Osteoblast (primary cell): ENCODE measurements around the gene PODXL2. TPM values are rescaled to one million over a fixed set of nuclear protein-coding genes. Genes with fewer than 3 reads are reported as not detected.
A peak's percentile ranks its signal among the peaks of the same experiment; 100 is the strongest.

ENCODE experiments used
- DNase-seq: peaks from one replicate; pipeline ENCODE4 v3.0.0; 2011; ENCODE audit warnings: low spot score, mixed read lengths; ENCODE audit not compliant: insufficient read length; ENCODE audit errors: missing footprints
- H2AFZ ChIP-seq: 2 replicates; pipeline ENCODE4 v1.6.0; 2011; ENCODE audit warnings: mild to moderate bottlenecking, low read length
- H3K27ac ChIP-seq: 2 replicates; pipeline ENCODE4 v1.5.1; 2011; ENCODE audit warnings: mild to moderate bottlenecking, low read depth, low read length, moderate library complexity
- H3K27me3 ChIP-seq: 2 replicates; pipeline ENCODE4 v1.6.0; 2012; ENCODE audit warnings: mild to moderate bottlenecking, control low read depth, inconsistent platforms, low read length, moderate library complexity; ENCODE audit not compliant: insufficient read depth
- H3K36me3 ChIP-seq: 2 replicates; pipeline ENCODE4 v1.5.1; 2011; ENCODE audit warnings: mild to moderate bottlenecking, low read length, control low read depth, moderate library complexity; ENCODE audit not compliant: insufficient read depth
- H3K4me1 ChIP-seq: 2 replicates; pipeline ENCODE4 v1.5.1; 2011; ENCODE audit warnings: mild to moderate bottlenecking, low read length, control low read depth, moderate library complexity; ENCODE audit not compliant: insufficient read depth
- H3K4me2 ChIP-seq: 2 replicates; pipeline ENCODE4 v1.6.0; 2011; ENCODE audit warnings: mild to moderate bottlenecking, low read length; ENCODE audit not compliant: insufficient read depth
- H3K4me3 ChIP-seq: fragments of 200-600 bp; sonication (generic); 3 replicates; pipeline ENCODE4 v1.5.1; 2012; ENCODE audit warnings: mild to moderate bottlenecking, low read length, inconsistent platforms; ENCODE audit not compliant: insufficient read depth
- H3K79me2 ChIP-seq: 2 replicates; pipeline ENCODE4 v1.6.0; 2012; ENCODE audit warnings: mild to moderate bottlenecking, low read length, control low read depth, inconsistent platforms; ENCODE audit not compliant: insufficient read depth
- H3K9me3 ChIP-seq: 2 replicates; pipeline ENCODE4 v1.5.1; 2011; ENCODE audit warnings: low read depth, low read length, control low read depth
- H4K20me1 ChIP-seq: 2 replicates; pipeline ENCODE4 v1.6.0; 2012; ENCODE audit warnings: mild to moderate bottlenecking, low read length, control low read depth; ENCODE audit not compliant: insufficient read depth
- total RNA-seq: library from RNA; depleted of rRNA; stranded (reverse); fragments of >200 nt; gene quantifications from 2 replicates; pipeline ENCODE4 v1.2.3, GENCODE V29; 2012
- TF ChIP-seq, protein P1 (sequence below): IDR thresholded peaks from 2 replicates; pipeline ENCODE4 v1.5.1; 2011; ENCODE audit warnings: mild to moderate bottlenecking, low read depth, low read length, moderate library complexity; ENCODE audit errors: extremely low read depth

Gene PODXL2
- total RNA-seq, 1 donor: 0.36 TPM

- TF ChIP-seq, protein P1, sequence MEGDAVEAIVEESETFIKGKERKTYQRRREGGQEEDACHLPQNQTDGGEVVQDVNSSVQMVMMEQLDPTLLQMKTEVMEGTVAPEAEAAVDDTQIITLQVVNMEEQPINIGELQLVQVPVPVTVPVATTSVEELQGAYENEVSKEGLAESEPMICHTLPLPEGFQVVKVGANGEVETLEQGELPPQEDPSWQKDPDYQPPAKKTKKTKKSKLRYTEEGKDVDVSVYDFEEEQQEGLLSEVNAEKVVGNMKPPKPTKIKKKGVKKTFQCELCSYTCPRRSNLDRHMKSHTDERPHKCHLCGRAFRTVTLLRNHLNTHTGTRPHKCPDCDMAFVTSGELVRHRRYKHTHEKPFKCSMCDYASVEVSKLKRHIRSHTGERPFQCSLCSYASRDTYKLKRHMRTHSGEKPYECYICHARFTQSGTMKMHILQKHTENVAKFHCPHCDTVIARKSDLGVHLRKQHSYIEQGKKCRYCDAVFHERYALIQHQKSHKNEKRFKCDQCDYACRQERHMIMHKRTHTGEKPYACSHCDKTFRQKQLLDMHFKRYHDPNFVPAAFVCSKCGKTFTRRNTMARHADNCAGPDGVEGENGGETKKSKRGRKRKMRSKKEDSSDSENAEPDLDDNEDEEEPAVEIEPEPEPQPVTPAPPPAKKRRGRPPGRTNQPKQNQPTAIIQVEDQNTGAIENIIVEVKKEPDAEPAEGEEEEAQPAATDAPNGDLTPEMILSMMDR: no peak
- Histone ChIP-seq H3K4me3 (no peak overlapping the region), H3K27ac (no peak overlapping the region), H3K9me3 (no peaks in the 10 kb centered on the region), H3K79me2 (no peaks in the 10 kb centered on the region), H4K20me1 (no peaks in the 10 kb centered on the region), H3K4me2 (no peak overlapping the region), H3K4me1 (peaks cover 25% of the 10 kb centered on the region), H3K27me3 (no peaks in the 10 kb centered on the region), H2AFZ (no peak overlapping the region), H3K36me3 (peaks cover 3% of the 10 kb centered on the region)
- DNase-seq: no peak
Observed at GRCh38 chr3:127687228-127687737, 58.3 kb downstream of the PODXL2 start.

GRCh38 chr3:127688022-127688415 is 59.0 kb downstream of the PODXL2 start:
- Histone ChIP-seq H3K4me2 (no peak overlapping the region), H3K27ac (peak overlapping the region; percentile 4), H3K4me1 (peaks cover 25% of the 10 kb centered on the region), H3K9me3 (no peaks in the 10 kb centered on the region), H4K20me1 (no peaks in the 10 kb centered on the region), H2AFZ (no peak overlapping the region), H3K79me2 (no peaks in the 10 kb centered on the region), H3K4me3 (no peak overlapping the region), H3K27me3 (no peaks in the 10 kb centered on the region), H3K36me3 (peaks cover 7% of the 10 kb centered on the region)
- TF ChIP-seq, protein P1: no peak
- DNase-seq: no peak

DNA sequence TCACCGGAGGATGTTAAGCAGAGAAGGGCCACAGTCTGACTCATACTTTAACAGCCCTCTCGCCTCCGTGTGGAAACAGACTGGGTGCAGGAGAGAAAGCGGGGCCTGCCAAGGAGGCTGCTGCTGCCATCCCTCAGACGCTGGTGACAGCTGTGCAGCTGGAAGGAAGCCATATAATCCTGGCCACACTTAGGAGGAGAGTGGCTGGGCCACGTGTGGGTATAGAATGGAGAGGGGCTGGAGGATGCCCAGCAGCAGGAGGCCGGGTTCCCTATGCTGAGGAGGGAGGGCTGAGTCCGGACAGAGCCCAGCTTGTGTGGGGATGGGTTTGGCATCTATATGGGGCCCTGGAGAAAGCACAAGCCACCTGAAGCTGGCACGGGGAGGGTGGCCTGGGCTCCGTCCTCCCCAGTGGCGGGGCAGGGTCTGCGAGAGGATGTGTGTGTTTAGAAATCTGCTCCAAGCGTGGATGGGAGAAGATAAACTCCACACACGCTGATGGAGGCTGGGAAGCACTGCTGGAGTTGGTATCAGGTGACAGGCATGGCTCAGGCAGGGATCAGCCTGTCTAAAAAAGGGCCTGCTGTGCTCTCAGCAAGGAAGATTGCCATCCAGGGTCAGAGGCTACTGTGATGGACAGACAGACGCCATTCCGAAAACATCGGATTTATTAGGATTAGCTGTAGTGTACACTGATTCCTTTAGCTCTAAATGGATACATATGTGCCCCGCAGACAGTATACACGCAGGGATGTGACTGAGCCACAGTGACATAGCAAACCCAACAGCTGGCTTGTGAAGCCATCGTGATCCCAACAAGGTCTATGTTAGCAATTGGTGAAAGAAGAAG is 59.7 kb downstream of the PODXL2 start:
- Histone ChIP-seq H3K4me3 (no peak overlapping the region), H3K27me3 (no peaks in the 10 kb centered on the region), H3K79me2 (no peaks in the 10 kb centered on the region), H3K4me2 (no peak overlapping the region), H2AFZ (peak overlapping the region; percentile 21), H4K20me1 (no peaks in the 10 kb centered on the region), H3K27ac (peak overlapping the region; percentile 4), H3K4me1 (peaks cover 25% of the 10 kb centered on the region), H3K9me3 (no peaks in the 10 kb centered on the region), H3K36me3 (peaks cover 7% of the 10 kb centered on the region)
- DNase-seq: peak; percentile 72
- TF ChIP-seq, protein P1: no peak

DNA sequence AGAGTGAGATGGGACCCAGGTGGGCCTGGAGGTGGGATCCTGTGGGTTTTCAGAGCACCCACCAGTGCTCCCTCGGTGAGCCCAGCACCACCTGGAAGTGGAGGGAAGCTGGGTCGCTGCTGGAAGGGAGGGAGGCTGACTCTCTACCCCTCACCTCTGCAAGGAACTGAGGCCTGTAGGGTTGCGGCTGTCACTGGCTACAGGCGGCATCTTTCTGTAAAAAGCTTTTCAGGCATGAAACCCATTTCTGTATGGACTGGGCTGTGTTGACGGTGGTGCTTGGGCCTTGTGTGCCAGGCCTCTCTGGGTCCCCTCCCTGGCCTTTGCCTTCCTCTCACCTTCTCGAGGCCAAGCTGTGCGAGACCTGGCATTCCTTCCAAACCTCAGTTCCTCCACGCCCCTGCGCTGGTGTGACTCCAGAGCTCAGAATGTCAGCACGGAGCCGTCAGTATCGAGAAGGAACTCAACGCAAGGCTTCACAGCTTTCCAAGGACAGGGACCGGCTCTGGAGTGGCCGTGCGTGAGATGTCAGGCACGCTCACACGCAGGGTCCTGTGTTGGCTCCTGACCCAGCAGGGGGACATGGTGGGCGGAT is 60.4 kb downstream of the PODXL2 start:
- no peak overlapping the region for H2AFZ ChIP-seq
- peak overlapping the region; percentile 86 for H3K27ac ChIP-seq
- no peak overlapping the region for H3K4me3 ChIP-seq
- DNase-seq: no peak
- TF ChIP-seq, protein P1: no peak
- H4K20me1 ChIP-seq: no peaks in the 10 kb centered on the region
- no peak overlapping the region for H3K4me2 ChIP-seq
- peaks cover 25% of the 10 kb centered on the region for H3K4me1 ChIP-seq
- H3K36me3 ChIP-seq: peaks cover 7% of the 10 kb centered on the region
- no peaks in the 10 kb centered on the region for H3K79me2 ChIP-seq
- no peaks in the 10 kb centered on the region for H3K27me3 ChIP-seq
- no peaks in the 10 kb centered on the region for H3K9me3 ChIP-seq
